ENCODE measurements around the gene PROM1.
A peak's percentile ranks its signal among the peaks of the same experiment; 100 is the strongest.

The PROM1 gene

GRCh38 chr4:16027114-16027513 is 56.7 kb downstream of the PROM1 start:
- no peak for DNase-seq (ENCODE audit: low read depth)

- DNase-seq (ENCODE audit: low read depth), result no peak
Observed at GRCh38 chr4:16026160-16026761, 57.6 kb downstream of the PROM1 start.

GRCh38 chr4:16025268-16025667 is 58.6 kb downstream of the PROM1 start:
- no peak for DNase-seq (ENCODE audit: low read depth)

GRCh38 chr4:16023776-16024408 is 59.9 kb downstream of the PROM1 start:
- DNase-seq (ENCODE audit: low read depth), result no peak

GRCh38 chr4:16021804-16022560 is 61.8 kb downstream of the PROM1 start:
- DNase-seq (ENCODE audit: low read depth), result no peak

- DNase-seq (ENCODE audit: low read depth), result no peak
Observed at GRCh38 chr4:16019649-16020048, 64.2 kb downstream of the PROM1 start.

- DNase-seq (ENCODE audit: low read depth), result no peak
Observed at GRCh38 chr4:16018841-16019240, 65.0 kb downstream of the PROM1 start.

- DNase-seq (ENCODE audit: low read depth), result no peak
Observed at GRCh38 chr4:16018061-16018676, 65.7 kb downstream of the PROM1 start.

GRCh38 chr4:16016536-16016935 is 67.3 kb downstream of the PROM1 start:
- DNase-seq (ENCODE audit: low read depth), result no peak

- DNase-seq (ENCODE audit: low read depth), result no peak
Observed at GRCh38 chr4:16011173-16011572, 72.7 kb downstream of the PROM1 start.

GRCh38 chr4:16009153-16009552 is 74.7 kb downstream of the PROM1 start:
- DNase-seq (ENCODE audit: low read depth), result no peak

GRCh38 chr4:16007471-16008095 is 76.2 kb downstream of the PROM1 start:
- DNase-seq (ENCODE audit: low read depth), result no peak

- no peak for DNase-seq (ENCODE audit: low read depth)
Observed at GRCh38 chr4:16006771-16007446, 76.9 kb downstream of the PROM1 start.

GRCh38 chr4:16005676-16006075 is 78.1 kb downstream of the PROM1 start:
- DNase-seq (ENCODE audit: low read depth), result no peak

- DNase-seq (ENCODE audit: low read depth), result peak; percentile 17
Observed at GRCh38 chr4:16001484-16001858, 82.4 kb downstream of the PROM1 start.

GRCh38 chr4:16000708-16001483 is 82.9 kb downstream of the PROM1 start:
- no peak for DNase-seq (ENCODE audit: low read depth)

GRCh38 chr4:15996773-15997172 is 87.0 kb downstream of the PROM1 start:
- no peak for DNase-seq (ENCODE audit: low read depth)

- no peak for DNase-seq (ENCODE audit: low read depth)
Observed at GRCh38 chr4:15995826-15996225, 88.0 kb downstream of the PROM1 start.

GRCh38 chr4:15992167-15992485 is 91.7 kb downstream of the PROM1 start:
- no peak for DNase-seq (ENCODE audit: low read depth)

- no peak for DNase-seq (ENCODE audit: low read depth)
Observed at GRCh38 chr4:15990570-15991285, 93.1 kb downstream of the PROM1 start.

GRCh38 chr4:15989424-15989823 is 94.4 kb downstream of the PROM1 start:
- DNase-seq (ENCODE audit: low read depth), result no peak
